Measurements from ENCODE around the gene HSF4.

The HSF4 gene

DNA sequence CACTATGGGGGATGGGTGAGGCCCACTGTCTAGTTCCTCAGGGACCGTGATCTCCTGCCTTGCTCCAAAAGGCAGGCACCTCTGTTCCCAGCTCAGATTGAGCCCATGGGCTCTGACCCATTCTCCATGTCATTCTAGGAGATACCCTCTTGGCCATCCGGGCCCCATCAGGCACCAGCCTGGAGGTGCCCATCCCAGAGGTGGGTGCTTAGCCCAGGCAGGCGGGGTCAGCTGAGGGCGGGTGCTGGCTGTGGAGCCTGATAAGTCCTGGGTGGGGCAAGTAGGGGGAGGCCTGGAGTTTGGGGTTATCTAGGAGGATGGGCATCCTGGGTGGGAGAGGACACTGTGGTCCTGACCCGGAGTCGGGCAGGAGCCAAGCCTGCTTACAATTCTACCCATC, 29.7 kb downstream of the HSF4 start:
- no peak for TF ChIP-seq REST (IDR thresholded peaks at IDR 0.05; ENCODE audit: insufficient replicate concordance, low read depth)
- TF ChIP-seq, protein P1, sequence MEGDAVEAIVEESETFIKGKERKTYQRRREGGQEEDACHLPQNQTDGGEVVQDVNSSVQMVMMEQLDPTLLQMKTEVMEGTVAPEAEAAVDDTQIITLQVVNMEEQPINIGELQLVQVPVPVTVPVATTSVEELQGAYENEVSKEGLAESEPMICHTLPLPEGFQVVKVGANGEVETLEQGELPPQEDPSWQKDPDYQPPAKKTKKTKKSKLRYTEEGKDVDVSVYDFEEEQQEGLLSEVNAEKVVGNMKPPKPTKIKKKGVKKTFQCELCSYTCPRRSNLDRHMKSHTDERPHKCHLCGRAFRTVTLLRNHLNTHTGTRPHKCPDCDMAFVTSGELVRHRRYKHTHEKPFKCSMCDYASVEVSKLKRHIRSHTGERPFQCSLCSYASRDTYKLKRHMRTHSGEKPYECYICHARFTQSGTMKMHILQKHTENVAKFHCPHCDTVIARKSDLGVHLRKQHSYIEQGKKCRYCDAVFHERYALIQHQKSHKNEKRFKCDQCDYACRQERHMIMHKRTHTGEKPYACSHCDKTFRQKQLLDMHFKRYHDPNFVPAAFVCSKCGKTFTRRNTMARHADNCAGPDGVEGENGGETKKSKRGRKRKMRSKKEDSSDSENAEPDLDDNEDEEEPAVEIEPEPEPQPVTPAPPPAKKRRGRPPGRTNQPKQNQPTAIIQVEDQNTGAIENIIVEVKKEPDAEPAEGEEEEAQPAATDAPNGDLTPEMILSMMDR (IDR thresholded peaks at IDR 0.05; ENCODE audit: insufficient read depth, low read length): no peak
- no peak for TF ChIP-seq SPI1 (IDR thresholded peaks at IDR 0.05; ENCODE audit: borderline replicate concordance, low read depth)
- TF ChIP-seq GABPA (IDR thresholded peaks at IDR 0.05; ENCODE audit: low read depth): no peak
- TF ChIP-seq POLR2AphosphoS5 (IDR thresholded peaks at IDR 0.05; ENCODE audit: low read depth): no peak
- no peak for DNase-seq (ENCODE audit: low read depth in 1 of 2, low spot score in 1 of 2)
- Histone ChIP-seq H3K27me3 (ENCODE audit: insufficient read depth, poor library complexity, severe bottlenecking) (no peaks in the 10 kb centered on the region), H3K27ac (replicated peaks) (no peak overlapping the region), H3K4me3 (replicated peaks; ENCODE audit: insufficient read depth, low read length) (no peak overlapping the region)

- H3K27ac ChIP-seq (replicated peaks): no peak overlapping the region
- no peak for DNase-seq (ENCODE audit: low read depth in 1 of 2, low spot score in 1 of 2)
- TF ChIP-seq, protein P1 (IDR thresholded peaks at IDR 0.05; ENCODE audit: insufficient read depth, low read length): no peak
- TF ChIP-seq POLR2AphosphoS5 (IDR thresholded peaks at IDR 0.05; ENCODE audit: low read depth) (no peak), REST (IDR thresholded peaks at IDR 0.05; ENCODE audit: insufficient replicate concordance, low read depth) (no peak), SPI1 (IDR thresholded peaks at IDR 0.05; ENCODE audit: borderline replicate concordance, low read depth) (no peak), GABPA (IDR thresholded peaks at IDR 0.05; ENCODE audit: low read depth) (no peak)
- no peaks in the 10 kb centered on the region for H3K27me3 ChIP-seq (ENCODE audit: insufficient read depth, poor library complexity, severe bottlenecking)
- no peak overlapping the region for H3K4me3 ChIP-seq (replicated peaks; ENCODE audit: insufficient read depth, low read length)
Measured at GRCh38 chr16:67195676-67196075, 31.1 kb downstream of the HSF4 start.

GRCh38 chr16:67196881-67197280, 32.3 kb downstream of the HSF4 start:
- no peak for DNase-seq (ENCODE audit: low read depth in 1 of 2, low spot score in 1 of 2)

More at GRCh38 chr16:67196881-67197280, 32.3 kb downstream of the HSF4 start:
- TF ChIP-seq POLR2AphosphoS5 (IDR thresholded peaks at IDR 0.05; ENCODE audit: low read depth) (no peak), REST (IDR thresholded peaks at IDR 0.05; ENCODE audit: insufficient replicate concordance, low read depth) (no peak), GABPA (IDR thresholded peaks at IDR 0.05; ENCODE audit: low read depth) (no peak), SPI1 (IDR thresholded peaks at IDR 0.05; ENCODE audit: borderline replicate concordance, low read depth) (no peak)
- TF ChIP-seq, protein P1 (IDR thresholded peaks at IDR 0.05; ENCODE audit: insufficient read depth, low read length): no peak
- Histone ChIP-seq H3K27ac (replicated peaks) (no peak overlapping the region), H3K4me3 (replicated peaks; ENCODE audit: insufficient read depth, low read length) (no peak overlapping the region), H3K27me3 (ENCODE audit: insufficient read depth, poor library complexity, severe bottlenecking) (no peaks in the 10 kb centered on the region)
